ENCODE data around the gene SOD1. TPM values are rescaled to one million over a fixed set of nuclear protein-coding genes. Genes with fewer than 3 reads are reported as not detected.

The SOD1 gene
- total and polyA plus RNA-seq, 2 donors (not counting 3 experiments of a cell fraction or from before 2014, with no cell fraction given): 198 to 268 TPM

- CTCF ChIA-PET: interaction anchor here (0.9 kb wide), 1 partner anchor 63 kb away, joined by 3 read pairs; no protein-coding TSS in a partner anchor
- FAIRE-seq: no peak
These were observed 26.9 kb downstream of the SOD1 start for GRCh38 chr21:31686272-31686915.

More at GRCh38 chr21:31686272-31686915, 26.9 kb downstream of the SOD1 start:
- no peaks in the 10 kb centered on the region for H3K9me1 ChIP-seq (replicated peaks; ENCODE audit: control insufficient read depth, extremely low read depth, insufficient read depth, low read length)
- no peaks in the 10 kb centered on the region for H4K20me1 ChIP-seq (replicated peaks; ENCODE audit: control insufficient read depth, extremely low read depth, insufficient read depth, low read length)
- H3K27ac ChIP-seq (ENCODE audit: insufficient read depth, low read depth, low read length): no peak overlapping the region
- no peak for TF ChIP-seq FOS (IDR thresholded peaks at IDR 0.05; ENCODE audit: borderline replicate concordance, insufficient read depth, low read length)
- no peak for TF ChIP-seq POLR2A (IDR thresholded peaks at IDR 0.05; ENCODE audit: low read depth, low read length)
- TF ChIP-seq GATA2 (IDR thresholded peaks at IDR 0.05; ENCODE audit: insufficient read depth, insufficient read length, low read depth, low read length): no peak
- no peak for TF ChIP-seq JUN (IDR thresholded peaks at IDR 0.05; ENCODE audit: borderline replicate concordance, insufficient read depth, insufficient read length, low read depth)
- TF ChIP-seq, protein P1, sequence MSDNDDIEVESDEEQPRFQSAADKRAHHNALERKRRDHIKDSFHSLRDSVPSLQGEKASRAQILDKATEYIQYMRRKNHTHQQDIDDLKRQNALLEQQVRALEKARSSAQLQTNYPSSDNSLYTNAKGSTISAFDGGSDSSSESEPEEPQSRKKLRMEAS (IDR thresholded peaks at IDR 0.05; ENCODE audit: insufficient read depth, insufficient read length): no peak
- no peak for TF ChIP-seq EZH2 (IDR thresholded peaks at IDR 0.05; ENCODE audit: borderline replicate concordance, low read depth, low read length, severe bottlenecking)
- TF ChIP-seq, protein P2, sequence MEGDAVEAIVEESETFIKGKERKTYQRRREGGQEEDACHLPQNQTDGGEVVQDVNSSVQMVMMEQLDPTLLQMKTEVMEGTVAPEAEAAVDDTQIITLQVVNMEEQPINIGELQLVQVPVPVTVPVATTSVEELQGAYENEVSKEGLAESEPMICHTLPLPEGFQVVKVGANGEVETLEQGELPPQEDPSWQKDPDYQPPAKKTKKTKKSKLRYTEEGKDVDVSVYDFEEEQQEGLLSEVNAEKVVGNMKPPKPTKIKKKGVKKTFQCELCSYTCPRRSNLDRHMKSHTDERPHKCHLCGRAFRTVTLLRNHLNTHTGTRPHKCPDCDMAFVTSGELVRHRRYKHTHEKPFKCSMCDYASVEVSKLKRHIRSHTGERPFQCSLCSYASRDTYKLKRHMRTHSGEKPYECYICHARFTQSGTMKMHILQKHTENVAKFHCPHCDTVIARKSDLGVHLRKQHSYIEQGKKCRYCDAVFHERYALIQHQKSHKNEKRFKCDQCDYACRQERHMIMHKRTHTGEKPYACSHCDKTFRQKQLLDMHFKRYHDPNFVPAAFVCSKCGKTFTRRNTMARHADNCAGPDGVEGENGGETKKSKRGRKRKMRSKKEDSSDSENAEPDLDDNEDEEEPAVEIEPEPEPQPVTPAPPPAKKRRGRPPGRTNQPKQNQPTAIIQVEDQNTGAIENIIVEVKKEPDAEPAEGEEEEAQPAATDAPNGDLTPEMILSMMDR (IDR thresholded peaks at IDR 0.05; ENCODE audit: extremely low read depth in 1 of 2, insufficient read depth in 1 of 2, low read depth in 1 of 2, low read length in 2 of 2): no peak
- TF ChIP-seq MYC (IDR thresholded peaks at IDR 0.05; ENCODE audit: low read depth, low read length): no peak
- TF ChIP-seq POLR2AphosphoS5 (IDR thresholded peaks at IDR 0.05; ENCODE audit: insufficient read depth, low read depth, low read length): no peak
- dilution Hi-C loops (cut with MboI; ENCODE audit: extremely low pct_ligation_motif_present, low sequenced_read_pairs) (no loop called here), intact Hi-C loops (cut with micrococcal nuclease) (no loop called here)
- H3K36me3 ChIP-seq (ENCODE audit: control insufficient read depth in 2 of 2, extremely low read depth in 1 of 2, insufficient read depth in 2 of 2, low read length in 2 of 2): peaks cover 14 to 30% of the 10 kb centered on the region in 2 experiments
- H3K27me3 ChIP-seq (ENCODE audit: control insufficient read depth in 2 of 2, insufficient read depth in 2 of 2, low read length in 2 of 2): no peaks in the 10 kb centered on the region
- POLR2A ChIA-PET: no interaction called here
- H3K4me1 ChIP-seq (ENCODE audit: control insufficient read depth, extremely low read depth, insufficient read depth, low read length): no peaks in the 10 kb centered on the region
- H3K9ac ChIP-seq (replicated peaks; ENCODE audit: extremely low read depth, insufficient read depth, low read length): no peak overlapping the region
- no peak overlapping the region for H3K4me3 ChIP-seq (replicated peaks in 1 of 3; ENCODE audit: insufficient read depth in 1 of 3, low read depth in 1 of 3, low read length in 3 of 3)
- BruUV-seq (replicated peaks): no TSS peak
- DNase-seq (ENCODE audit: low read depth, low spot score): no peak
- peaks cover 4% of the 10 kb centered on the region for H3K79me2 ChIP-seq (ENCODE audit: control insufficient read depth, insufficient read depth, low read length)
- H3K9me3 ChIP-seq (replicated peaks; ENCODE audit: control insufficient read depth, insufficient read depth, low read length): no peaks in the 10 kb centered on the region
- H3K4me2 ChIP-seq (ENCODE audit: insufficient read depth, low read length): no peak overlapping the region
- no peak overlapping the region for H2AFZ ChIP-seq (ENCODE audit: low read depth, low read length)

All from endothelial cell of umbilical vein (primary cell).